ENCODE results near the gene C2orf72. TPM values are rescaled to one million over a fixed set of nuclear protein-coding genes. Genes with fewer than 3 reads are reported as not detected.

The C2orf72 gene
- total and polyA plus RNA-seq, 2 donors = 0.02 to 0.05 TPM

- no peak overlapping the region for H3K27ac ChIP-seq (ENCODE audit: low read depth in 1 of 2, low read length in 1 of 2)
- H3K4me3 ChIP-seq (ENCODE audit: low read length in 2 of 2) = no peak overlapping the region
- no peak for DNase-seq (ENCODE audit: low read depth in 6 of 9, low spot score in 9 of 9)
- 89% methylated on average over 10 of the region's 10 CpGs for WGBS
- peaks cover 3 to 10% of the 10 kb centered on the region in 2 donors for H3K4me1 ChIP-seq (ENCODE audit: control insufficient read depth in 2 of 2, insufficient read depth in 2 of 2, low read length in 2 of 2)
- peaks cover 0 to 55% of the 10 kb centered on the region in 2 donors for H3K27me3 ChIP-seq (ENCODE audit: control insufficient read depth in 2 of 2, insufficient read depth in 1 of 2, low read length in 1 of 2)
- H3K36me3 ChIP-seq (ENCODE audit: control insufficient read depth in 2 of 2, insufficient read depth in 2 of 2, low read length in 1 of 2) = no peaks in the 10 kb centered on the region
- peaks cover 0 to 4% of the 10 kb centered on the region in 2 donors for H3K9me3 ChIP-seq (ENCODE audit: control insufficient read depth in 2 of 2, insufficient read depth in 1 of 2, low read length in 1 of 2)
These were observed 10.9 kb downstream of the C2orf72 start for GRCh38 chr2:231047923-231048915.

DNA sequence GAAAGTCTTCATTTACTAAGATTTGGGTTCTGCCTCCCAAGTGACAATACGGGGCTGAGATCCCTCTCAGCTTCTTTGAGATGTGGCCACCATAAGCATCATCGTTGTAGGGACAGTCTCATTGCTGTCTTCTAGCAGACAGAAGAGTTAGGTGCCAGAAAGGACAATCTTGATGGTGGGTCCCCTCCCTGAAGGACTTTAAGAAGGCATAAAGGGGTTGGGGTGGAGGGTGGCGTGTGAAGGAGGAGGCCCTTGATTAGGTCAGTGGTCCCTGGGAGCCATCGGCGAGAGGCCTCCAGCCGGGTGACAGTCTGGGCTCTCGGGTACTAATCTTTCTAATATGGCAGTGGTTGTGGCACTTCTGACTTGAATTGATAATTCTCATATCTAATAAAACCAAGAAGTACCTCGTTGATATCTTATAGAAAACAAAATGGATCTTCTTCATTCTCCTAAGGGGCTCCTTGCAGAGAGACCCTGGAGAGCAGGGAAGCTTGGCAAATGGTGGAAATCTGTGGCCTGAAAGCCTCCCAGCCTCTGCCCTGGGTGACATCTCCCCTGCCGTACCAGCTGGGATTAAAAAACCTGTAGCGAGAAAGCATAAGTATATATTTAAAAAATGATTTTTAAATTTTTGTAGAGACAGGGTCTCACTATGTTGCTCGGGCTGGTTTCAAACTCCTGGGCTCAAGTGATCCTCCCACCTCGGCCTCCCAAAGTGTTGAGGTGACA lies 12.1 kb downstream of the C2orf72 start:
- peaks cover 3 to 15% of the 10 kb centered on the region in 2 donors for H3K4me1 ChIP-seq (ENCODE audit: control insufficient read depth in 2 of 2, insufficient read depth in 2 of 2, low read length in 2 of 2)
- no peak overlapping the region for H3K27ac ChIP-seq (ENCODE audit: low read depth in 1 of 2, low read length in 1 of 2)
- no peak overlapping the region for H3K4me3 ChIP-seq (ENCODE audit: low read length in 2 of 2)
- DNase-seq (ENCODE audit: low read depth in 6 of 9, low spot score in 9 of 9) = no peak
- H3K27me3 ChIP-seq (ENCODE audit: control insufficient read depth in 2 of 2, insufficient read depth in 1 of 2, low read length in 1 of 2) = peaks cover 1 to 63% of the 10 kb centered on the region in 2 donors
- 93% methylated on average over 12 of the region's 12 CpGs for WGBS
- no peaks in the 10 kb centered on the region for H3K36me3 ChIP-seq (ENCODE audit: control insufficient read depth in 2 of 2, insufficient read depth in 2 of 2, low read length in 1 of 2)
- H3K9me3 ChIP-seq (ENCODE audit: control insufficient read depth in 2 of 2, insufficient read depth in 1 of 2, low read length in 1 of 2) = peaks cover 0 to 4% of the 10 kb centered on the region in 2 donors

DNA sequence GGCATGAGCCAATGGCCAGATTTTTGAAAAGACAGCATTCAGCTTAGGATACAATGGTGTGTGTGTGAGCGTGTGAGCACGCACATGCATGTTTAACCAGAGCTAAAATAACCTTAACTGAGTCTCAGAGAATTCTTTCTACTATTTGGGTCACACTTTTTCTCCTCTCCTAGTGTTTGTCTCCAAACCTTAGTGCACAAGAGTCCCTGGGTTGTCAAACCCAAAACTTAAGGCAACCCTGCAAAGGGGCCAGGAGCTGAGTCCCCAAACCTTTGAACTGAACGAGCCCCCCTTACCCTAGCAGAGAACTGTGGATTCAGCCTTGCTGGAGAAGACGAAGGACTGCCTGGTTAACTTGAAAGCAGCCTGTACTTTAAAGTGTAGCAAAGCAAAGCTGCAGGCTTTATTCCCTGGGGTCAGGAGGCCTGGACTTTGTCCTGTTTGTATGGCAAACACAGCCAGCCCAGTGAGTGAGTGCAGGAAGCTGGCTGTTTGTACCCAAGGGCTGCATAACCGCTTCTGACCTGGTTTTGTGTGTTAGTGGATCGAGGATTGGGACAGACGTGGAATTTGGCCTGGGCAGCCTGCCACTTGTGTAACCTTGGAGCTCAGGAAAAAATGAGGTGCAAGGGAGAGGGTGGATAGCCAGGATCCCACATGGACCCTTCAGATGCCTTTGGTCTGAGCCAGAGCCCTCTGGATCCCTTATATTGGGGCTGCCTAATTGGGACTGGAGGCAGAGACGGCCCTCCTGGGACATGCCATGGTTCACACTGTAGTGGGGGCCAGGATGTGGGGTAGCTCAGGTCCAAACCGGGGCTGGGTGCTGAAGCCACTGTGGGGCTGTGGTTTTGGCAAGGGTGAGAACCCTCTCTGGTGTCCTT lies 12.9 kb downstream of the C2orf72 start:
- DNase-seq (ENCODE audit: low read depth in 6 of 9, low spot score in 9 of 9) = no peak
- no peak overlapping the region for H3K4me3 ChIP-seq (ENCODE audit: low read length in 2 of 2)
- peaks cover 0 to 4% of the 10 kb centered on the region in 2 donors for H3K9me3 ChIP-seq (ENCODE audit: control insufficient read depth in 2 of 2, insufficient read depth in 1 of 2, low read length in 1 of 2)
- no peak overlapping the region for H3K27ac ChIP-seq (ENCODE audit: low read depth in 1 of 2, low read length in 1 of 2)
- H3K4me1 ChIP-seq (ENCODE audit: control insufficient read depth in 2 of 2, insufficient read depth in 2 of 2, low read length in 2 of 2) = peaks cover 3 to 15% of the 10 kb centered on the region in 2 donors
- WGBS = 87% methylated on average over 9 of the region's 9 CpGs
- H3K27me3 ChIP-seq (ENCODE audit: control insufficient read depth in 2 of 2, insufficient read depth in 1 of 2, low read length in 1 of 2) = peaks cover 4 to 63% of the 10 kb centered on the region in 2 donors
- no peaks in the 10 kb centered on the region for H3K36me3 ChIP-seq (ENCODE audit: control insufficient read depth in 2 of 2, insufficient read depth in 2 of 2, low read length in 1 of 2)

DNA sequence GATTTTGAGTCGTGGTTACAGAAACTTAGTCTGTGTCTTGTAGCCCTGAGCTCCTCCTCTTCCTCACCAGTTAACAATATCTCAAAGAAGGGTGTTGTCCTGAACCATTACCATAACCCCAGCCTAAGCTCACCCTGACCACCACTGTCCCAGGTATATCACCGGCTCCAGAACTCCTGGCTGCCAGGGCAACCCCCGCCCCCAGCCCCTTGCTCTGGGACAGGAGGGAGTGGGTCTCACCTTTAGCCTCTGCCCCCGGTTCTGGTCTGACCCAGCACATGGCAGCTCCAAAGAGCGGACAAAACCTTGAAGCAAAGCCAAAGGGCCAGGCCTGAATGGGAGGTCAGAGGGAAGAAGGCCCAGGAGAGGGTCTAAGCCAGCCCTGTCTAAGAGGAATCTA lies 13.8 kb downstream of the C2orf72 start:
- no peaks in the 10 kb centered on the region for H3K36me3 ChIP-seq (ENCODE audit: control insufficient read depth in 2 of 2, insufficient read depth in 2 of 2, low read length in 1 of 2)
- no peak overlapping the region for H3K4me3 ChIP-seq (ENCODE audit: low read length in 2 of 2)
- peaks cover 3 to 15% of the 10 kb centered on the region in 2 donors for H3K4me1 ChIP-seq (ENCODE audit: control insufficient read depth in 2 of 2, insufficient read depth in 2 of 2, low read length in 2 of 2)
- WGBS = 95% methylated on average over 5 of the region's 5 CpGs
- peaks cover 0 to 4% of the 10 kb centered on the region in 2 donors for H3K9me3 ChIP-seq (ENCODE audit: control insufficient read depth in 2 of 2, insufficient read depth in 1 of 2, low read length in 1 of 2)
- H3K27me3 ChIP-seq (ENCODE audit: control insufficient read depth in 2 of 2, insufficient read depth in 1 of 2, low read length in 1 of 2) = peaks cover 4 to 63% of the 10 kb centered on the region in 2 donors
- no peak overlapping the region for H3K27ac ChIP-seq (ENCODE audit: low read depth in 1 of 2, low read length in 1 of 2)
- DNase-seq (ENCODE audit: low read depth in 6 of 9, low spot score in 9 of 9) = no peak

DNA sequence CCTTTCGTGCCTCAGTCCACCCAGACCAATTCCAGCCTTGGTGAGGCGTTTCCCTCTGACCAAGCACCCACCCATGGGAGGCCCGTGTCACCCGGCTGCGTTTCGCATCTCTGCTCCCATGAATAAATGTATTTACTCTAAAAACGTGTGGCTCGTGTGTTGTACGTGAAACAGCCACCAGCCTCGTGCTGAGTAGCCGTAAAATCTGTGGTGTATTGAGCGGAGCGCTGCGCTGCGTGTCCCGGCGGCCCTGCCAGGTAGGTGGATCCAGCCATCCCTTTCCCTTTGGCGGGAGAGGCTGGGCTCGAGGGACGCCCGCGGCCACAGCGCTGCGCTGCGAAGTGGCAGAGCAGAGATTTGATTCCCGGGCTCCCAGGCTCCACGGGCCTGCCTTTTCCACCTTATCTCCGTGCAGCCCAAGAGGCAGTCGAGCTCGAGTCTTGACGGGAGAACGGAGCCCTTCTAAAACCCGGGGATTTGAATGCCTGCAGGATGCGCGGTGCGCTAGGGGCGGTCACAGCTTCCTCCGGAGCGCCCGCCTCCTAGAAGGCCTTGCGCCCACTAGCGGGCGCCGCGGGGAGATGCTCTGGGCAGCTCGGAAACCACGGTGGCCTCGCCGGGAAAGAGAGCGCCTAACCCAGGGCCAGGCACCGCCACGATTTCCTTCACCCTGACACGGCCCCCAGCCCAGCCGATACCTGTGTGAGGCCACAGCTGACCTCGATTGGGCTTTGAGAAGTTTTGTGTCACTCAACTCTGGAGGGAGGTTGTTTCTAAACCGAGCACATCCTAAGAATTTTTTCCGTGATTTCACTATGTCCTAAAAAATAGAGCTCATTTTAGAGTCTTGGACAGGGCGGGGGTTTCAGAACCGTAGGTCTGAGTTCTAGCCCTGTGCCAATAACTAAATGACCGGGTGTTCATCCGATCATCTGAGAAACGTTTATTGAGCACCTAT lies 15.4 kb downstream of the C2orf72 start:
- WGBS = 10% methylated on average over 62 of the region's 62 CpGs
- Histone ChIP-seq H3K27ac (ENCODE audit: low read depth in 1 of 2, low read length in 1 of 2) (no peak overlapping the region), H3K4me3 (ENCODE audit: low read length in 2 of 2) (peak overlapping the region; percentile 58), H3K9me3 (ENCODE audit: control insufficient read depth in 2 of 2, insufficient read depth in 1 of 2, low read length in 1 of 2) (peaks cover 0 to 7% of the 10 kb centered on the region in 2 donors), H3K4me1 (ENCODE audit: control insufficient read depth in 2 of 2, insufficient read depth in 2 of 2, low read length in 2 of 2) (peaks cover 10 to 19% of the 10 kb centered on the region in 2 donors), H3K36me3 (ENCODE audit: control insufficient read depth in 2 of 2, insufficient read depth in 2 of 2, low read length in 1 of 2) (no peaks in the 10 kb centered on the region), H3K27me3 (ENCODE audit: control insufficient read depth in 2 of 2, insufficient read depth in 1 of 2, low read length in 1 of 2) (peaks cover 4 to 53% of the 10 kb centered on the region in 2 donors)
- peak; percentile 47 to 89 (median 70) for DNase-seq (ENCODE audit: low read depth in 6 of 9, low spot score in 9 of 9)

DNA sequence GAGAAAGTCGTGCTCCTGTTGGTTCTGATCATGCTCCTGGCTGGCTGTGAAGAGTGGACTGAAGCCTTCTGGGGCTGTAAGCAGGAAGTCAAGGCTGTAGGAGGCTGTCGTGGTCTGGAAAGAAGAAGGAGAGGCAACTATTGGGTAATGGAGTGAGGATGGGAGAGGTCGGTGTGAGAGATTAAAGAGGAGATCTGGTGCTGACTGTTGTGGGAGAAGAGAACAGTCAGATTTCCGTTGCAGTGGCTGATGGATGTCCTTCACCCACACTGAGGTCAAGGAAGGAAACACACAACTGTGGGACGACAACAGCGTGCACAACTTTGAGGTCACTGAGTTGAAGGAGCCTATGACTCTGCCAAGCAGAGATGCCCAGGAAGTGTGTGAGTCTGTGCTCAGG lies 16.5 kb downstream of the C2orf72 start:
- WGBS = 71% methylated on average over 6 of the region's 6 CpGs
- H3K36me3 ChIP-seq (ENCODE audit: control insufficient read depth in 2 of 2, insufficient read depth in 2 of 2, low read length in 1 of 2) = no peaks in the 10 kb centered on the region
- DNase-seq (ENCODE audit: low read depth in 6 of 9, low spot score in 9 of 9) = no peak
- no peak overlapping the region for H3K27ac ChIP-seq (ENCODE audit: low read depth in 1 of 2, low read length in 1 of 2)
- H3K27me3 ChIP-seq (ENCODE audit: control insufficient read depth in 2 of 2, insufficient read depth in 1 of 2, low read length in 1 of 2) = peaks cover 4 to 44% of the 10 kb centered on the region in 2 donors
- H3K4me1 ChIP-seq (ENCODE audit: control insufficient read depth in 2 of 2, insufficient read depth in 2 of 2, low read length in 2 of 2) = peaks cover 15 to 29% of the 10 kb centered on the region in 2 donors
- H3K9me3 ChIP-seq (ENCODE audit: control insufficient read depth in 2 of 2, insufficient read depth in 1 of 2, low read length in 1 of 2) = peaks cover 0 to 7% of the 10 kb centered on the region in 2 donors
- H3K4me3 ChIP-seq (ENCODE audit: low read length in 2 of 2) = no peak overlapping the region

DNA sequence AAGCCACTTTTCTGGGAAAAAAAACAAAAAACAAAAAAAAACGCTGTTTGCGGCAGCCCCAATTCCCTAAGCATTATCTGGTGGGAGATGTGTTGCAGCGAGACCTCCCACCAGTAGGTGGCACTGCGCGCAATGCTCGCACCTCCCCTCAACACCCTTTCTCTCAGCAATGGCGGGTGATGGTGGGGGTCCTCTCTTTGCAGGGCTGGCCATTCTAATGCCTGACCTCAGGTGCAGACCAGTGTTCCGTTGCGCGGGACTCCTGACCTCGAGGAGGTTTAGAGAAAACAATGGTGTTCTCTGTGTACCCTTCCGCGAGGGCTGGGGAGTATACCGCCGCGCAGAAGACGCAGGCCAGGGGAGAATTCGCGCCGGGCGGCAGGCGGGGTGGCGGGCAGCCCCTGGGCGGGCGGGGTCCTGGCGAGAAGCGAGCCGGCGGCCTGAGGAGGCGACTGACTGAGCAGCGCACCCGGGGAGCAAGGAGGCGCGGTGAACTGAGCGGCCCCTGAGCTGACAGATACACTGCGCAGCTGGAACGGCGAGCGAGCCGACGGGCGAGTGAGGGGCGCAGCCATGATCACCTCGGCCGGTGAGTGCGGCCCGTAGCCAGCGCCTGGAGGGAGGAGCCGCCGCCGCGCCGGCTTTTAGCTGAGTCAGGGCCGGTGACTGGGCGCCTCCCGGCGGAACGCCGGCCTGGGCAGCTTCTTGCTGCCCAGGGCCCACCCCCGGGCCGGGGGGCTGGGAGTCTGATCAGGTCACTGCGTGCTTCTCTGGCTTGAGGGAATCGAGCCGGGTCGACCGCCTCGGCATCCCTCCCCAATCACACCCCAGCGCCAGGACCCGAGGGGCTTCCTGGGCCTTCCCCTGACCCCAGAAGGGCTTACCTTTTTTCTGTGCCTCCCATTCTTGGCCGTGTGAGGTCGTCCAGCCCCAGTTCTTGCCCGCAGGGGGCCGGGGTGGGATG lies 19.4 kb downstream of the C2orf72 start, which contains the start of gene PSMD1:
PSMD1 (plus strand) TSS at position 415 of the 964 bp plus-strand sequence; CDS start at position 574, 159 bp downstream.
- Histone ChIP-seq H3K4me1 (ENCODE audit: control insufficient read depth in 2 of 2, insufficient read depth in 2 of 2, low read length in 2 of 2) (peaks cover 15 to 29% of the 10 kb centered on the region in 2 donors), H3K27me3 (ENCODE audit: control insufficient read depth in 2 of 2, insufficient read depth in 1 of 2, low read length in 1 of 2) (peaks cover 4 to 22% of the 10 kb centered on the region in 2 donors), H3K4me3 (ENCODE audit: low read length in 2 of 2) (peak within 1 kb of the TSS; percentile 70 to 74), H3K27ac (ENCODE audit: low read depth in 1 of 2, low read length in 1 of 2) (peak within 1 kb of the TSS; percentile 90 to 97), H3K36me3 (ENCODE audit: control insufficient read depth in 2 of 2, insufficient read depth in 2 of 2, low read length in 1 of 2) (peaks cover 0 to 9% of the 10 kb centered on the region in 2 donors), H3K9me3 (ENCODE audit: control insufficient read depth in 2 of 2, insufficient read depth in 1 of 2, low read length in 1 of 2) (peaks cover 0 to 7% of the 10 kb centered on the region in 2 donors)
- WGBS = under 1% methylated on average over 73 of the region's 73 CpGs
- DNase-seq (ENCODE audit: low read depth in 6 of 9, low spot score in 9 of 9) = peak; percentile 88 to 99 (median 92)
